NCI-H446 treated with DMSO at 0.1 percent for 48 hours (cell line): ENCODE data around the gene ERMN.
"Not testable (repeated sequence)": the region's sequence is repeated elsewhere in the genome, so short reads cannot be mapped to it uniquely, and the experiment has no call there.

Experiments
- DNase-seq: peaks from one replicate; lab custom pipeline; 2025; lab: John Stamatoyannopoulos, UW

Gene ERMN

GRCh38 chr2:157292853-157293252, 32.8 kb downstream of the ERMN start:
- DNase-seq: no peak

GRCh38 chr2:157291018-157291417, 34.6 kb downstream of the ERMN start:
- DNase-seq: no peak

- no peak for DNase-seq
Measured at GRCh38 chr2:157290525-157290924, 35.1 kb downstream of the ERMN start.

GRCh38 chr2:157287160-157287559, 38.5 kb downstream of the ERMN start:
- DNase-seq: no peak

GRCh38 chr2:157283468-157283867, 42.2 kb downstream of the ERMN start:
- peak; percentile 32 for DNase-seq

- no peak for DNase-seq
Measured at GRCh38 chr2:157281316-157281715, 44.3 kb downstream of the ERMN start.

GRCh38 chr2:157279311-157279710, 46.3 kb downstream of the ERMN start:
- not testable (repeated sequence) for DNase-seq

GRCh38 chr2:157271590-157272203, 53.9 kb downstream of the ERMN start:
- DNase-seq: no peak

GRCh38 chr2:157269922-157270321, 55.7 kb downstream of the ERMN start:
- DNase-seq: no peak

- DNase-seq: no peak
Measured at GRCh38 chr2:157269060-157269459, 56.6 kb downstream of the ERMN start.
